NCI-H187 (cell line): ENCODE data around the gene RBX1.
"Not testable (repeated sequence)": the region's sequence is repeated elsewhere in the genome, so short reads cannot be mapped to it uniquely, and the experiment has no call there.

ENCODE experiments used
- DNase-seq, 2 experiments: peaks; one replicate each; lab custom pipeline; 2025; lab: John Stamatoyannopoulos, UW

The RBX1 gene

DNA sequence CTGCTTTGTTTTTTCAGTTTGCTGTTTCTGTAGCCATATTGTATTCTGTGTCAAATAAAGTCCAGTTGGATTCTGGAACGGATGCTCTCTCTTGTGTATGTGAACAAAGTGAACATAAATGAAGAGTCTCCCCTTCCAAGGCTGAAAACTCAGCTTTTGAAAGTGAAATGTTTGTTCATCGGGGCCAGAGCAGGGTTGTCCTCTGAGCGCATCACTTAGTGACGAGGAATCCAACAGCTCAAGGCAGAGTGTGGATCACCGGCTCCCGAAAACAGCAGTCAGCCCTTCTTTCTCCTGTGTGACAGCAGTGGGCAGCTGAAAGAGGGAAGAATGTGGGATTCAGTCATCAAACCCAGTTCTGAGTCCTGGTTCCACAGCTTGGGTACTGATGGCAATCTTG lies 21.4 kb downstream of the RBX1 start:
- DNase-seq = no peak

DNA sequence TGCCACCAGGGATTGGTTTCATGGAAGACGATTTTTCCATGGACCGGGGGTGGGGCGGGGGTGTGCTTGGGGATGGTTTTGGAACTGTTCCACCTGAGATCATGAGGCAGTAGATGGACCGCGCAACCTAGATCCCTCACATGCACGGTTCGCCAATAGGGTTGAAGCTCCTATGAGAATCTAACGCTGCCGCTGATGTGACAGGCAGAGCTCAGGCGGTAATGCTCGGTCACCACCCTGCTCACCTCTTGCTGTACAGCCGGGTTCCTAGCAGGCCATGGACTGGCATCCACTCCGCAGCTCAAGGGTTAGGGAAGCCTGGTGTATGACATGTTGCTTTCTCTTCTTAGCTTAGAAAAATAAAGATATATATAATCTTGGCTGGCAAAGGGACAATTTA lies 22.0 kb downstream of the RBX1 start:
- DNase-seq = no peak

DNA sequence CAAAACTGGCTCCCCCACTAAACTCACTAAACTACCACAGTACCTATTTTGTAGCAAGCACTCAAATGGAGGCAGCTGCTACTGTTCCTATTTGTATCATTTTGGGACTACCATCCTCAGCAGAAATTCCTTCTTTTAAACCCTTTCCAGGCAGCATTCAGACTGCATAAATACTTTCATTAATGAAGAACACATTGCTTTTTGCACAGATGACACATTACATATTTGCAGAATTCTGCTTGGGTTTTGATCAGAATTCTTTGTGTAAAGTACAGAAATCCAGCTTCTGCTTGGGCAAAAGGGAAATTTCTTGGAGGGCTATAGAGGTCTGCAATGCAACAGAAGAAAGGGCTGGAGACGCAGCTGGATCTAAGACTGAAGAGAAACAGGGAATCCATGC lies 24.2 kb downstream of the RBX1 start:
- no peak for DNase-seq

DNA sequence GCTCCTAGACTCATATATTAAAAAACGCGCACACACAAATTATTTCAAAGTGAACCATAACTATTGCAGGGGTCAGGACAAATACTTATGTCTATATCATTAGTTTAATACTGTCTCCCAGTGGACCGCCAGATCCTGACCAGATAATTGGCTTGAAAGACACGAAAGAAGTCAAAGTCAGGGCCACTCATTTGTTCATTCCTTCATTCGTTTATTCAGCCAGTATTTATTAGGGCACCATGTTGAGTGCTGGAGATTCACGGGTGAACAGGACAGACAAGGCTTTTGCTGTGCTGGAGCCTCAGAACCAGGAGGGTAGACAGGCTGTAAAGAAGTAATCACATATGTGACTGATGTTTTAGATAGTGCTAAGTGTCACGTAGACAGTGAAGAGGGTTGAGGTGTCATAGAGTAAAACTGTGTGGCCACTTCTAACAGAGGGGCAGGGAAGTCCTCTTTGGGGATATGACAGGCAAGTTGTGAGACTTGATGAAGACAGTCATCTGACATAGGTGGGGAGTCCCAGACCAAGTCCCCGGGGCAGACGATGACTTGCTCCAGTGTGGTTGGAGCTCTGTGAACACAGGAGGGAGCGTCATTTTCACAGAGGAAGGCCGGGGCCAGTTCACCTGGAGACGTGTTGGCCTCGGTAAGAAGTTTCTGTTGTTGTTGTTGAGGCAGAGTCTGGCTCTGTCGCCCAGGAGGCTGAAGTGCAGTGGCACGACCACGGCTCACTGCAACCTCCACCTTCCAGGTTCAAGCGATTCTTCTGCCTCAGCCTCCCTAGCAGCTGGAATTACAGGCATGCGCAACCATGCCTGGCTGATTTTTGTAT lies 25.9 kb downstream of the RBX1 start:
- no peak for DNase-seq

DNA sequence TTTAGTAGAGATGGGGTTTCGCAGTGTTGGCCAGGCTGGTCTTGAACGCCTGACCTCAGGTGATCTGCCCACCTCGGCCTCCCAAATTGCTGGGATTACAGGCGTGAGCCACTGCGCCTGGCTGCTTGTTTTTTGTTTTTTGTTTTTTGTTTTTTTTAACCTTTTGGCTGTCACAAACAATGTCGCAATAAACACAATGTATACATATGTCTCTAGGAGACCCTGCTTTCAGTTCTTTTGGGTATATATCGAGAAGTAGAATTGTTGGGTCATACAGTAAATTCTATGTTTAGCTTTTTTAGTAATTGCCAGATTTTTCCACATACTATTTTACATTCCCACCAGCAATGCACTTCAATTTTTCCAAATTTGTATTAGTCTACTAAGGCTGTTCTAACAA lies 28.0 kb downstream of the RBX1 start:
- no peak for DNase-seq

DNA sequence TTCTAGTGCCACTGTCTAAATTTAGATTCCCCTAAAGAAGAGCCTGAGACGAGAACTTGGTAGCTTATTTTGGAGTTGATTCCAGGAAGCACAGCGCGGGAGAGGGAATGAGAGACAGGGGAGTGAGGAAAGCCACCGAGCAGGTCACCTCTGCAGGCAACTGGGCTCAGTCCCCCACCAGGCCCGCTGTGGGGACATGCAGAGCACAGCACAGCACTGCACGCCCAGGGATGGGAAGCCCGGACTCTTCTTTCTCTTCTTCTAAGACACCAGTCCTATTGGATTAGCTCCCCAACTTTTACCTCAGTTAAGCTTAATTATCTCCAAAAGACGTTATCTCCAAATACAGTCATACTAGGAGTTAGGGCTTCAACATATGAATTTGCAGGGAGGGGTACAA lies 28.7 kb downstream of the RBX1 start:
- no peak for DNase-seq

DNA sequence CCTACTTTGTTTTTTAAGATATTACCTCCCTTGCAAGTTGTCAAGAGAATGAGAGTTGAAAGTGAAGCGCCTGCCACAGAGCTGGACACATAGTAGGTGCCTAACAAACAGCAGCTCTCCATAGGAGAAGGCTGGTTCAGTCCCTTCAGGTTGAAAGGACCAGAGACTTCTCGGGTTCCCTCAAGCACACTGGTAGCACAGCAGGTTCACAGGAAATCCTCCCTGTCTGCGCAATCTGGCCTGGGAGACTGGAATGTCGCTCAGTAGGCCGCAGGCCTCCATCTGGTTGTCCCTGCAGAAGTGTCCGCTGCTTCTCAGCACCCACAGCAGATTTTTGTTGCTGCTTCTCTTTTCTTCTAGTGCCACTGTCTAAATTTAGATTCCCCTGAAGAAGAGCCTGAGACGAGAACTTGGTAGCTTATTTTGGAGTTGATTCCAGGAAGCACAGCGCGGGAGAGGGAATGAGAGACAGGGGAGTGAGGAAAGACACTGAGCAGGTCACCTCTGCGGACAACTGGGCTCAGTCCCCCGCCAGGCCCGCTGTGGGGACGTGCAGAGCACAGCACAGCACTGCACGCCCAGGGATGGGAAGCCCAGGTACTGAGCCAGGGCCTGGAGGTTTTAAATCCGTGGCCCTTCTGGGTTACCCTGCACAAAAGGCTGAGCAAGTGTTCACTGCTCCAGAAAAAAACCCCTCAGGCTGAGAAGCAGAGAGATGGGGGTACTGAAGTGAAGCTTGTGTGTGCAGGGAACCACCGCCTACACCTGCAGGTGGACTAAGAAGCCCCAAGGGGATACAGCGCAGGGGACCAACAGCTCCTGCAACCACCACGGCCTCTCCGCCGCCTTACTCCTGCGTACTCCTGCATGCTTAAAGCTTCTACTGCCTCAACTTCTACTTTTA lies 31.6 kb downstream of the RBX1 start:
- no peak for DNase-seq

DNA sequence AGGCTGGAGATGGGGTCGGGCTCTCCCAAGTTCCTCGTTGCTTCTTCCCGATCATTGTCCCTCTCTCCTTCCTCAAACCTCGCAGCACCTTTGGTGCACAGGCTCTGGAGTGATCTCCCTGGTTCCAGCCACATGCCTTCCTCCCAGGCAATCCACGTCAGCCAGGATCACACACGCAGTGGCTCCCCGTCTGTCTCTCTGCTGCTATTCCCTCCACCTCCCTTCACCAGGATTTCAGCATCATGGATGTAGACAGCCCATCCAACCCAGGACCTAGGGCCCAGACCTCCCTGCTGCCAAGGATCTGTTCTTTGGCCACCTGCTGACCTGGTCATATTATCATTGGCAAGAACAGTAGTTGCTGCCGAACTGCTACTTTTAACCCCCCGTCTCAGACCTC lies 40.1 kb downstream of the RBX1 start:
- DNase-seq = no peak

DNA sequence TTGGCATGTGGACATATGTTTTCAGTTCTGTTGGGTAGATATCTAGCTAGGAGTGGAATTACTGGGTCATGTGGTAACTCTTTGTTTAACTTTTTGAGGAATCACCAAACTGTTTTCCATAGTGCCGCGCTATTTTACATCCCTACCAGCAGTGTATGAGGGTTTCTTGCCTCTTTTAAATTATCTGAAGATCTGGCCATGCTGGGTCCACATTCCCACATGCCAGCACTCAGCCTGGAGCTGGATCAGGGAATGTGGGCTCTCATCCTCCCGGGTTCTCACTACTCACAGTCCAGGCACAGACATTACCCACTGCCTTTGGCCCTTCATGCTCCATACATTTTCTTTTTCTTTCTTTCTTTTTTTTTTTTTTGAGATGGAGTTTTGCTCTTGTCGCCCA lies 44.6 kb downstream of the RBX1 start:
- no peak for DNase-seq

DNA sequence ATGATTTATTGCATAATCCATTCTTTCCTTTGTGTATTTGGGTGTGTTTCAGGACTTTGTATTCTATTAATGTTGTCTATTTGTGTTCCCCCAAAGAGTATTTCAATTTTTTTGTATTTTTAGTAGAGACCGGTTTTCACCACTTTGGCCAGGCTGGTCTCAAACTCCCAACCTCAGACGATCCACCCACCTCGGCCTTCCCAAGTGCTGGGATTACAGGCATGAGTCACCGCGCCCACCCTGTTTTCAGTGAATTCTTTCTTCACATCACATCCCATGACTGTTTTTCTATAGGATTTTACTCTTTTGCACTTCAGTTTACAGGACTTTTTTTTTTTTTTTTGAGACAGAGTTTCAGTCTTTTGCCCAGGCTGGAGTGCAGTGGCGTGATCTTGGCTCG lies 46.3 kb downstream of the RBX1 start:
- DNase-seq = no peak

DNA sequence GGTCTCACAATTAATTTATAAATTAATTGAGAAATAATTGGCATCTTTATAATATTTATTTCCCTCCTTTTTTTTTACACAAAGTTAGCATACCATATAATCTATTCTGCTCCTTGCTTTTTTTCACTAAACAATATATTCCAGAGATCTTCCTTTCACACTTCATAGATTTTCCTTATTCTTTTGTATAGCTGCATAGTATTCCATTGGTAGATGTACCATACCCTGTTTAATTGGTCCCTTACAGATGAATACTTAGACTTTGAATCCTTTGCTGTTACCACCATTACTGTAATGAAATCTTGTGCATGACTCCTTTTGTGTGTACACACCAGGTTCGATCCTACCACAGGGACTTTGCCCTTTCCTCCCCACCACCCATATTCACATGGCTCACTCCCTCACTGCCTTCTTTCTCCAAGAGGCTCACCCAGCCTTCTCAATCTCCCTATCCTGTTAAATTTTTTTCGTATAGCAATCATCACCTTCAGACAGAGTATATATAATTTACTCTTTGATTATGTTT lies 48.9 kb downstream of the RBX1 start:
- DNase-seq = no peak

DNA sequence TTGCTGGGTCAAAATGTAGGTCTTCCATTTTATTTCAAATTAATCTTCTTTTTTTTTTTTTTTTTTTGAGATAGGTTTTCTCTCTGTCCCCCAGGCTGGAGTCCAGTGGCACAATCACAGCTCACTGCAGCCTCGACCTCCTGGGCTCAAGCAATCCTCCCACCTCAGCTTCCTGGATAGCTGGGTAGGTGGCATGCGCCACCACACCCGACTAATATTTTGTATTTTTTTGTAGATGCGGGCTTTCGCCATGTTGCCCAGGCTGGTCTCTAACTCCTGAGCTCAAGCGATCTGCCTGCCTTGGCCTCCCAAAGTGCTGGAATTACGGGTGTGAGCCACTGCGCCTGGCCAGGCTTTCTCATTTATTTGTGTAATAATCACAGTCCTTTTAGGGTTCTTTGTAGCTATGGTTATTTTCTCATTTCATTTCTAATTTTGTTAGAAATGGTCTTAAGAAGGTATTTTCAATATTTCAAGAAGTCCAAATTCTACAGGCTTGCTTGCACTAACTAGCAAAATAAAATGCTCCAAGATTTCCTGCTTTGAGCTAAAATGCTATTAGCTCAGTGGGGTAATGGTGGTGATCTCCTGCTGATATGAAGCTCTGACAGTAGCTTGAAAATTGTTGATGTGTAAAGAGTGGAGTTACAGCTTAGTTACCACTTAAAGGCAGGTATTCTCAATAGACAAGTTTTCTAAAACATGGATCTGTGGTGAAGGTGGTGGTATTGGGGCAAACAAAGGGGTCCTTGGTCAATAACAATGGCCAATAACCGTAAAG lies 50.0 kb downstream of the RBX1 start:
- DNase-seq = no peak

DNA sequence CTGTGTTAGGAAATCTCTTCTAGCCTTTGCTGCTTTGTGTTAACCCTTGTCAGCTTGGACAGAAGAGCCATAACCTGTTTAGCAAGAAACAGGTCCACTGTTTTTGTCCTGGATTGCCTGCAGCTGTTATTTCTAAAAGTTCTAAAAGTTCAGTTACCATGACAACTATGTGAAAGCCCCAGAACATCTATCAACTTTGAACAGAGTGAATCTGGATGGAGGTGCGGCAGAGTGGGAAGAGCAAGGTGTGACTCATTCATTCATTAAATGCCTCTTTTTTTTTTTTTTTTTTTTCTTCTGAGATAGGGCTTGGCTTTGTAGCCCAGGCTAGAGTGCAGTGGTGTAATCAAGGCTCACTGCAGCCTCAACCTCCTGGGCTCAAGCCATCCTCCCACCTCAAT lies 50.5 kb downstream of the RBX1 start:
- DNase-seq = no peak

DNA sequence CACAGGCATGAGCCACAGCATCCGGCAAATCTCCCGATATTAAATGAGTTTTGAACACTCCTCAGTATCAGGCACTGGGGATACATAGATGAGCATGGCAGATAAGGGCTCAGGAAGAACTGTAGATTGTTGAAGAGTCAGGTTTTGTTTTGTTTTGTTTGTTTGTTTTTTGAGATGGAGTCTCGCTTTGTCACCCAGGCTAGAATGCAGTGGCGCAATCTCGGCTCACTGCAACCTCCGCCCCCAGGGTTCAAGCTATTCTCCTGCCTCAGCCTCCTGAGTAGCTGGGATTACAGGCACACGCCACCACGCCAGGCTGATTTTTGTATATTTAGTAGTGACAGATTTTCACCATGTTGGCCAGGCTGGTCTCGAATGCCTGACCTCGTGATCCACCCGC lies 51.2 kb downstream of the RBX1 start:
- not testable (repeated sequence) for DNase-seq

DNA sequence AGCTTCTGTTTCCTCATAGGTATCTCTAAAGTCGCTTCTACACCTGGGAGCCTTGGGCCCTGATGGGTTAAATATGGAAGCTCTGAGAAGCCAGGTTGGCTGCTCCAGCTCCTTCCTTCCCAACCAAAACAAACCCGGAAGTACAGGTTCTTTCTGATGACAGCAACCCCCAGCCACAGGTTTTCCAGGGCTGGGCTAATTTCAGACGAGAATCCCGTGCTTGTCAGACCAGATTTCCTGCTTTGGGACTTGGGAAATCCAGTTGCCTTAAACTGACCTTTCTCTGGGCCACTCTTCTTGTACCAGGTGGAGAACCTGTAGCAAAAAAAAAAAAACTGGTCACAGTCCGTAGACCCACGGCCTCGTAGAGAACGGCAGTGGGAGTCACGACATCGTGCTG lies 51.9 kb downstream of the RBX1 start:
- no peak for DNase-seq

DNA sequence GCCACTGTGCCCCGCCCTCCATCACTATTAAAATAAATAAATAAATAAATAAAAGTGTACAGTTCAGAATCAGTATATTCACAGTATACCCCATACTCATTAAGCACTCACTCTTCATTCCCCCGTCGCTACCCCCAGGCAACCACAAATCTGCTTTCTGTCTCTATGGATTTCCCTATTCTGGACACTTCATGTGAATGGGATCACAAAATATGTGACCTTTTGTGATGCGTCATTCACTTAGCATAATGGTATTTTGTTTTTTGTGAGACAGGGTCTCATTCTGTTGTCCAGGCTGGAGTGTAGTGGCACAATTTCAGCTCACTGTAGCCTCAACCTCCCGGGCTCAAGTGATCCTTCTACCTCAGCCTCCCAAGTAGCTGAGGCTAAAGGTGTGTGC lies 52.8 kb downstream of the RBX1 start:
- DNase-seq = no peak

DNA sequence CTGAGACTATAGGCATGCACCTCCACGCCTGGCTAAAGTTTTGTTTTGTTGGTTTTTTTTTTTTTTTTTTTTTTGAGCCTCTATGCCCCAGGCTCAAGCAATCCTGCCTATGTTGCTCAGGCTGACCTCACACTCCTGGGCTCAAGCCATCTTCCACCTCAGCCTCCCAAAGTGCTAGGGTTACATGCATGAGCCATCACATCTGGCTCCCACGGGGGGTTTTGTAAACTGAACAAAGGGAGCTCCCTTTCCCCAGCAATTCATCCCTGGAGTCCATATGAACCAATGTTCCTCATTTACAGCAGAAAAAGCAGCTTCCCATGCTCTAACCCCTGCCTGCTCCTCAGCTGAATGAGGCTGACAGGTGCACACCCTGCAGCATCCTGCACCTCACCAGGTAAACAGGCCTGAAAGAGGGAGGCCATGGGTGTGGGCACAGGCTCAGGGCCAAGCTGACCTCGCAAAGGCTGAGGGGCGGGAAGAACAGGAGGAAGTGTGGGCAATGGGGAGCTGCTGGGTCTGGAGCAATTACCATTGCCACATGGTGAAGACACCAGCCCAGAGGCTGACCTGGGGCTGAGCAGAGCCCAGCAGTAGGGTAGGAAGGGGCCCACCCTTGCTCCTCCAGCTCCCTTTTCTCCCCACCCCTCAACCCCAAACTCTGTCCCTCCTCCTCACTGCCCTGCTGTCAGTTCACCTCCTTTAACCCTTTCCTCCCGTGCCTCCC lies 58.2 kb downstream of the RBX1 start:
- DNase-seq = no peak

DNA sequence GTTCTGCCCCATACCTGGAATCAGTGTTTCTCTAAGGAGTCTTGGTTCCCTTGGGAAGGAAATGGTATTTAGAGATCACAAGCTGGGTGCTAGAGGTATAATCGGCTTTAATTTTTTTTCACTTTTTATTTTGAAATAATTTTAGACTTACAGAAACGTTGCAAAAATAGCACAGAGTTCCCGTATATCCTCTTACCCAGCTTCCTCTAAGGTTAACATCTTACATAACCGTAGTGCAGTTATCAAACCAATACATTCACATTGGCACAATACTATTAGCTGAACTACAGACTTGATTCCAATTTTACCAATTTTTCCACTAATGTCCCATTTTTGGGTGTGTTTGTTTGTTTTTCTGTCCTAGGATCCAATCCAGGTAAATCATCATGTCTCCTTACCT lies 63.8 kb downstream of the RBX1 start:
- DNase-seq = no peak

DNA sequence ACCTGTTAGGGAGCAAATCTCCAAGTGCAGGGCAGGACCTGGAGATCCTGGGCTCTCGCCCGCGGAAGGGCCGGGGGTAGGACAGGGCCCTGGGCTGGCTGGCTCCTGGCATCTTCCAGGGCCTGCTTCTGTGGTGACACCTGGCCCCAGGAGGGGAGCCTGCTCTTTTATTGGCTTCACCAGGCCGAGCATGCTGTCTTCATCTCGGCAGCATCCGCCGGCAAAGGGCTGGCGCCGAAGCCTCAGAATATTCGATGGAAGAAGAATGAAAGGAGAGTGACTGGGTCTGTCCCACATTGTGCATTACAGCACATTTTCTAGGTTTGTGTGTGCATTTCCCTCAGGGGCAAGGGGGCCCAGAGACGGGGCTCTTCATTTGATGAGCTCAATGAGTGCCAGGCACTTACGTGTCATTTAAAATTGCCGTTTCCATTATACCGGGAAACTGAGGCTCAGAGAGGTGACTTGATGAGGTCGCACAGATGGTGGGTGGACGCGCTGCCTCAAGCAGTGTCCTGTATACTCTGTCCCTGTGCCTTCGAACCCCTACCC lies 70.0 kb downstream of the RBX1 start:
- DNase-seq = no peak

DNA sequence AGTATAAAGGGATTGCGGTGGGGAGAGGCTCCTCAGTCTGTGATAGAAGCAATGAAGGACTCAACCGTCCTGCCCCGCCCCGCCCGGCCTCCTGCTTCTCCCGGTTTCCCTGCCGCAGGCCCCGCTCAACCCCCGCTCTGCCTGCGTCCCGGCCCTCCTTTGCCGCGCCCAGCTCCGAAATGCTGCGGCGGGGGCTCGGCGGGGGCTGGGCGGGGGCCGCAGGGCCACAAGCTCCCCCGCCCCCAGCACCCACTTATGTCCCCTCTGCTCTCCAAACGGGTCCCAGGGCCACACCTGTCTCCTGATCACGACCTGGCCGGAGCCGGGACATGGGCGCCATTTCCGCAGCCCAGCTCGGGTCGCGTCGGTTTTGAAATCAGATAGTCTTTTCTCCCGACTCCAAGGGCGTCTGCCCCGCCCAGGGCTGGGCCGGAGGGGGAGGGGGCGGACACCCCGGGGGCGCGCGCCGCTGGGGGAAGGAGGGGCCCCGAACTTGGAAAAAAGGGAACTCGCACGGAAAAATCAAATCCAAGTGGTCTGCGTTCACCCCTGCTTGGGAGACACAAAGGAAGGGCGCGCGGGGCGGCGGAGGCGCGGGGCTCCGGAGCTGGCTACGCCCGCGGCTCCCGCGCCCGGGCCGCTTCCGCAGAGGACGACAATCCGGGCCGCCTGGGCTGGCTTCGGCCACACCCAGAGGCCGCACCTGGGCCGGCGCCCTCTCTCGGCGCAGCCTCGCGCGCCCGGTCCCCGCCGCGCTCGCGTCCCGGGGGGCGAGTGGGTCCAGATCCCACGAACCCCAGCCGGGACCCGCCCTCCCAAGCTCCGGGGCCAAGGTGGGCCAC lies 70.7 kb downstream of the RBX1 start:
- DNase-seq = peak in 1 of 2 experiments; percentile 9
